Measurements from ENCODE around the gene NTM.

Gene NTM

DNA sequence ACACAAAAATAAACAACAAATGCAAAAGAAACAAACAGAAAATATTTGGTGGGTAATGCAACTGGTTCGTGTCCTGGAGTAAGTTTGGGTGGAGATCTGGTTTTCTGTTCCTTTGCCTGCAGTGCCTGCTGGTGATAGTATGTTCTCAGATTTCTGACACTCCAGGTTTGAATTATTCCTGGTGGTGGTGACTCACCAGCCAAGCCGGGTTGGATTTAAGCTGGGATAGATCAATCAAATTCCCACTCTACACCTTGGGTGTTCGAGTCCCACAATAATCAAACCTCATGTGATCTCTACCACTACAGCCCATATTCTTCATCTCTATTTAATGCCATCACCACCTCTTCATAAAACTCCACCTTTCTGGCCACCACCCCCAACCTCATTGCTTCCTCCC lies 421.8 kb downstream of the NTM start:
- H3K9me2 ChIP-seq (replicated peaks; ENCODE audit: control insufficient read depth, low read length) = no peaks in the 10 kb centered on the region
- no peak overlapping the region for H3K4me3 ChIP-seq (ENCODE audit: low read length)
- no peaks in the 10 kb centered on the region for H3F3A ChIP-seq (ENCODE audit: control insufficient read depth, insufficient read depth)
- no peaks in the 10 kb centered on the region for H3K9me3 ChIP-seq (ENCODE audit: control insufficient read depth, insufficient read depth, low read length)
- no peaks in the 10 kb centered on the region for H4K20me1 ChIP-seq (ENCODE audit: control insufficient read depth, insufficient read depth, low read depth, low read length)
- no peaks in the 10 kb centered on the region for H3K79me2 ChIP-seq (ENCODE audit: control insufficient read depth, low read length)
- H3K4me1 ChIP-seq (ENCODE audit: control insufficient read depth, low read length) = no peaks in the 10 kb centered on the region
- TF ChIP-seq EZH2phosphoT487 (IDR thresholded peaks at IDR 0.05; ENCODE audit: borderline replicate concordance, low read length) = no peak
- TF ChIP-seq, protein P1, sequence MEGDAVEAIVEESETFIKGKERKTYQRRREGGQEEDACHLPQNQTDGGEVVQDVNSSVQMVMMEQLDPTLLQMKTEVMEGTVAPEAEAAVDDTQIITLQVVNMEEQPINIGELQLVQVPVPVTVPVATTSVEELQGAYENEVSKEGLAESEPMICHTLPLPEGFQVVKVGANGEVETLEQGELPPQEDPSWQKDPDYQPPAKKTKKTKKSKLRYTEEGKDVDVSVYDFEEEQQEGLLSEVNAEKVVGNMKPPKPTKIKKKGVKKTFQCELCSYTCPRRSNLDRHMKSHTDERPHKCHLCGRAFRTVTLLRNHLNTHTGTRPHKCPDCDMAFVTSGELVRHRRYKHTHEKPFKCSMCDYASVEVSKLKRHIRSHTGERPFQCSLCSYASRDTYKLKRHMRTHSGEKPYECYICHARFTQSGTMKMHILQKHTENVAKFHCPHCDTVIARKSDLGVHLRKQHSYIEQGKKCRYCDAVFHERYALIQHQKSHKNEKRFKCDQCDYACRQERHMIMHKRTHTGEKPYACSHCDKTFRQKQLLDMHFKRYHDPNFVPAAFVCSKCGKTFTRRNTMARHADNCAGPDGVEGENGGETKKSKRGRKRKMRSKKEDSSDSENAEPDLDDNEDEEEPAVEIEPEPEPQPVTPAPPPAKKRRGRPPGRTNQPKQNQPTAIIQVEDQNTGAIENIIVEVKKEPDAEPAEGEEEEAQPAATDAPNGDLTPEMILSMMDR (IDR thresholded peaks at IDR 0.05; ENCODE audit: low read depth, low read length, poor library complexity, severe bottlenecking) = no peak
- no peak overlapping the region for H3K4me2 ChIP-seq (ENCODE audit: low read length)
- H3K36me3 ChIP-seq (ENCODE audit: control insufficient read depth, low read length) = no peaks in the 10 kb centered on the region
- H3K27me3 ChIP-seq (ENCODE audit: control insufficient read depth, low read length) = peaks cover 2% of the 10 kb centered on the region; the same call in 1 of the 2 replicates
- no peak overlapping the region for H3K27ac ChIP-seq (ENCODE audit: low read depth, low read length)

DNA sequence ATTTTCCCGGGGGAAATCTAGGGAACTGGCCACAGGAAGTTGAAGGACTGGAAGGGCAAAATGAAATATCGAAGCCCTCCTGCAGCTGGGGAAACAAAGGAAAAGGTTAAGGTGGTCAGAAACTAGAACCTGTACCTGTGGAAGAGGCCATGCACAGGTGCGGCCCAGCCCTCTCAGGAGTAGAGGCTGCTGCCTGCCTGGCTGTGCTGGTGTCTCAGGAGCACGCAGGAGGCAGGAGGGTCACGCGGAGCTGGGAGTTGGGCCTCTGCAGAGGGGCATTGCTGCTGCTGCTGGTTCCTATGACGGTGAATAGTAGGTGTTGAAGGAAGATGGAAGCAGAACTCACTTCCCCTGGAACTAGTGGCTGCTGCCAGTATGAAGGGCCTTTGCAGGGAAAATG lies 425.7 kb downstream of the NTM start:
- H3K27me3 ChIP-seq (ENCODE audit: control insufficient read depth, low read length) = peaks cover 2% of the 10 kb centered on the region; the same call in 1 of the 2 replicates
- no peaks in the 10 kb centered on the region for H3K79me2 ChIP-seq (ENCODE audit: control insufficient read depth, low read length)
- no peak overlapping the region for H3K4me2 ChIP-seq (ENCODE audit: low read length)
- H3K9me2 ChIP-seq (replicated peaks; ENCODE audit: control insufficient read depth, low read length) = no peaks in the 10 kb centered on the region
- no peaks in the 10 kb centered on the region for H3K9me3 ChIP-seq (ENCODE audit: control insufficient read depth, insufficient read depth, low read length)
- no peaks in the 10 kb centered on the region for H3F3A ChIP-seq (ENCODE audit: control insufficient read depth, insufficient read depth)
- no peak overlapping the region for H3K27ac ChIP-seq (ENCODE audit: low read depth, low read length)
- no peak overlapping the region for H3K4me3 ChIP-seq (ENCODE audit: low read length)
- H3K36me3 ChIP-seq (ENCODE audit: control insufficient read depth, low read length) = no peaks in the 10 kb centered on the region
- H3K4me1 ChIP-seq (ENCODE audit: control insufficient read depth, low read length) = no peaks in the 10 kb centered on the region
- no peaks in the 10 kb centered on the region for H4K20me1 ChIP-seq (ENCODE audit: control insufficient read depth, insufficient read depth, low read depth, low read length)
- TF ChIP-seq, protein P1 (IDR thresholded peaks at IDR 0.05; ENCODE audit: low read depth, low read length, poor library complexity, severe bottlenecking) = no peak
- no peak for TF ChIP-seq EZH2phosphoT487 (IDR thresholded peaks at IDR 0.05; ENCODE audit: borderline replicate concordance, low read length)

DNA sequence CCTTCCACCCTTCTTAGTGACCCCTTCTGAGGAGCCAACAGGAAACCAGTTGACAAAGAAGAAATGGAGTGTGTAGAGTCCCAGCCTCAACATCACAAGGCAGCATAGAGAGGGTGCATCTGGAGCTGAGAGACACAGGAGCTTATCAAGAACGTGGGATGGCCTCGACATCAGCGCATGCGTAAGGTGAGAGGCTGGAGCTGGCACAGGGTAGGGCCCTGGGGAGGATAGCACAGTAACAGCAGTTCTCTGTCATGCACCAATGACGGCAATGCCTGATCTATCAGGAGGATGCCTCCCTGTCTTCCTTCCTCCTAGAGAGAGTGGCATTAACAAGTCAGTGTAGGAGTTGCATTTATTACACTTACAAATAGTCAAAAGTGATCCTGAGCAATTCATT lies 426.1 kb downstream of the NTM start:
- no peak overlapping the region for H3K4me2 ChIP-seq (ENCODE audit: low read length)
- H3K4me1 ChIP-seq (ENCODE audit: control insufficient read depth, low read length) = no peaks in the 10 kb centered on the region
- no peak for TF ChIP-seq EZH2phosphoT487 (IDR thresholded peaks at IDR 0.05; ENCODE audit: borderline replicate concordance, low read length)
- TF ChIP-seq, protein P1 (IDR thresholded peaks at IDR 0.05; ENCODE audit: low read depth, low read length, poor library complexity, severe bottlenecking) = no peak
- no peaks in the 10 kb centered on the region for H3K9me3 ChIP-seq (ENCODE audit: control insufficient read depth, insufficient read depth, low read length)
- no peaks in the 10 kb centered on the region for H4K20me1 ChIP-seq (ENCODE audit: control insufficient read depth, insufficient read depth, low read depth, low read length)
- H3K27ac ChIP-seq (ENCODE audit: low read depth, low read length) = no peak overlapping the region
- no peaks in the 10 kb centered on the region for H3F3A ChIP-seq (ENCODE audit: control insufficient read depth, insufficient read depth)
- no peaks in the 10 kb centered on the region for H3K79me2 ChIP-seq (ENCODE audit: control insufficient read depth, low read length)
- no peaks in the 10 kb centered on the region for H3K36me3 ChIP-seq (ENCODE audit: control insufficient read depth, low read length)
- H3K9me2 ChIP-seq (replicated peaks; ENCODE audit: control insufficient read depth, low read length) = no peaks in the 10 kb centered on the region
- no peak overlapping the region for H3K4me3 ChIP-seq (ENCODE audit: low read length)
- peaks cover under 1% of the 10 kb centered on the region; the same call in 1 of the 2 replicates for H3K27me3 ChIP-seq (ENCODE audit: control insufficient read depth, low read length)
